ACC112 (cell line): ENCODE data around the gene RANBP3L.

Experiments
- H2AFZ ChIP-seq: fragments of 200-600 bp; sonication (generic); one replicate; pipeline ENCODE4 v1.6.0; 2017; ENCODE audit warnings: antibody characterized with exemption, low read length; ENCODE audit not compliant: unreplicated experiment
- H3K27ac ChIP-seq: fragments of 200-600 bp; sonication (generic); 2 replicates; pipeline ENCODE4 v1.5.1; 2014; ENCODE audit warnings: low read depth, mild to moderate bottlenecking, antibody characterized with exemption, low read length, moderate library complexity
- H3K27me3 ChIP-seq: fragments of 200-600 bp; sonication (generic); 2 replicates; pipeline ENCODE4 v1.6.1; 2014; ENCODE audit warnings: mild to moderate bottlenecking, antibody characterized with exemption, low read length, moderate library complexity, mixed read lengths; ENCODE audit not compliant: insufficient read depth
- H3K36me3 ChIP-seq: fragments of 200-600 bp; sonication (generic); 2 replicates; pipeline ENCODE4 v1.6.1; 2016; ENCODE audit warnings: mild to moderate bottlenecking, antibody characterized with exemption, low read length, moderate library complexity, mixed read lengths; ENCODE audit not compliant: insufficient read depth
- H3K4me1 ChIP-seq: fragments of 200-600 bp; sonication (generic); one replicate; pipeline ENCODE4 v1.6.1; 2016; ENCODE audit warnings: low read length, mixed read lengths; ENCODE audit not compliant: insufficient read depth, unreplicated experiment, control insufficient read depth
- H3K4me3 ChIP-seq: fragments of 200-600 bp; sonication (generic); 2 replicates; pipeline ENCODE4 v1.5.1; 2014; ENCODE audit warnings: mild to moderate bottlenecking, low read depth, low read length
- H3K79me2 ChIP-seq: fragments of 200-600 bp; sonication (generic); one replicate; pipeline ENCODE4 v1.6.0; 2016; ENCODE audit warnings: low read length; ENCODE audit not compliant: control insufficient read depth, unreplicated experiment, insufficient read depth

Gene RANBP3L

DNA sequence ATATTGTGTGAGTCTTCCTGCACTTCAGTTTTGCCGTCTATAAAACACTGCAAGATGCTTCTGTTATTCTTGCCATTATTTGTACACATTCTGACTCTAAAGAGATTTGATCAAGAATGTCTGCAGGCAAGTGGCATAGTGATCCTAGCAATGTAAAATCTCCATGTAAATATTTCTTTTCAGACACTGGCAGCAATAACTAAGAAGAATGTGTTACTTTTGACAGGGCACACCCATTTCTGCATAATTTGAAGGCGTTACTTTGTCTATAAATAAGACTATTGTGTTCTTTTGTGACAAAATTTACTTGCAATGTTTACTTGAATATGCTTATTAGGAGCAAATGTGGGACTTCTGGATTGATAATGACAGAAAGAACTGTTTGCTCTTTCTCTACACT, 20.1 kb downstream of the RANBP3L start:
- Histone ChIP-seq H3K79me2 (no peaks in the 10 kb centered on the region), H3K4me3 (no peak overlapping the region), H3K4me1 (peaks cover 25% of the 10 kb centered on the region), H3K36me3 (no peaks in the 10 kb centered on the region), H3K27ac (no peak overlapping the region), H2AFZ (no peak overlapping the region), H3K27me3 (no peaks in the 10 kb centered on the region)

DNA sequence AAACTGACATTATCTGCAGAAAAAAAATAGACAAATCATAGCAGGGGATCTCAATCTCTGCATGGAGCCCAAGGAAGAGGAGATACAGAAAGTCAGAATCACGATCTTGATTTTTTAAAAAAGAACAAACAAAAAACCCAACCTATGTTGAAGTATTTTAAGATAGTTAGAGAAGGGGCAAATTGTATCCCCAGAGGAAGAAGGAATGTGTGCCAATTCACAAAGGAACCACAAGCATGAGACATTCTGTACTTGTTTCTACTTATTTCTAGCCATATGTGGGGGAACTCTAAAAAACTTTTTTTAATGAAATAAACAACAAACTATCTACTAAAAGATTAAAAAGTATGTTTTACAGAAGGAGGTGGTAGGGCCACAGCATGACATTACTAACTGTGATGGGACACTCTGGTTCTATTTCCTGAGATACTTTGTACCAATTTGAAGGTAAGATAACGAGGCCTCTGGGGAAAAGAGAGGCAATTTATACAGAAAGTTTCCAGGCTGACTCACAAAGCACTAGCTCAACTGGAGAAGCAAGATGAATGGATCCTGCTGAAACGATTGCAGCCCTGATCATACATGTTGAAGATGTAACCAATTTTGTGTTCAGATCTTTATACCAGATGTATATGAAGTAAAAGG, 22.5 kb downstream of the RANBP3L start:
- Histone ChIP-seq H3K4me3 (peak overlapping the region; percentile 28), H3K27me3 (no peaks in the 10 kb centered on the region), H3K27ac (peak overlapping the region; percentile 21), H3K36me3 (no peaks in the 10 kb centered on the region), H3K4me1 (peaks cover 27% of the 10 kb centered on the region), H3K79me2 (no peaks in the 10 kb centered on the region), H2AFZ (peak overlapping the region; percentile 77)

DNA sequence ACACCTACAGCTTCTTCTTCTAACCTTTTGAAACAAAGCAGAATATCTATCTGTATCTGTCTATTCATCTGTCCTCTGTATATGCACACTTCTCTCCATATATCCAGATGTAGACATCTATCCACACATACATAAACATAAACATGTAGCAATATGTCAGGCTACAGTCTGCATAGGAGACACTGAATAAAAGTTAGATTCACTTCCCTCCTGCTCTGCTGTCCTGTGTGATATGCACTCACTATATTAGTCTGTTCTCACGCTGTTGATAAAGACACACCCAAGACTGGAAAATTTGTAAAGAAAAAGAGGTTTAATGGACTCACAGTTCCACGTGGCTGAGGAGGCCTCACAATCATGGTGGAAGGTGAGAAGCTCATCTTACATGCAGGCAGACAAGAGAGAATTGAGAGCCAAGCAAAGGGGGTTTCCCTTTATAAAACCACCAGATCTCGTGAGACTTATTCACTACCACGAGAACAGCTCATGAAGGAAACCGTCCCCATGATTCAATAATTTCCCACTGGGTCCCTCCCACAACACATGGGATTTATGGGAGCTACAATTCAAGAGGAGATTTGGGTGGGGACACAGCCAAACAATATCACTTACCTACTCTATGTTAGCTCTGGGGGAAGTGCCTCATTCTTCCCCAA, 24.1 kb downstream of the RANBP3L start:
- Histone ChIP-seq H3K27ac (no peak overlapping the region), H2AFZ (no peak overlapping the region), H3K79me2 (no peaks in the 10 kb centered on the region), H3K4me1 (peaks cover 31% of the 10 kb centered on the region), H3K4me3 (no peak overlapping the region), H3K36me3 (no peaks in the 10 kb centered on the region), H3K27me3 (no peaks in the 10 kb centered on the region)

DNA sequence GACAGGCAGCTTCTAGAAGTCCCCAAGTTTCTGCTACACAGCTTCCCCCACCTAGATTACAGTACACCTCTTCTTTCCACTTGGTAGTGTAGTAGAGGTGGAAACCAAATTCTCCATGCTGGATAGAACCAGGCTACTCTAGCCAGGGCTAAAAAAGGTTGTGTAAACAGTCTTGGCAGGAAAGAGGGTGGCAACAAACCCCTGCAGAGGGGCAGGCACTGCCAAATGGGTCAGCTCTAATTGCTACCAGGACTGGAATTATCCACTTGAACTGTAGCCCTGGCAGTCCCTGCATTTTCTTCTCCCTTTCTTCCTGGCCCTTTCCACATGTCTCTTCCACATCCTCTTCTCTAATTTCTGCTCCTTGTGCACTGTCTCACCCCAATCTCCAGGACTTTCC, 24.8 kb downstream of the RANBP3L start:
- H3K4me3 ChIP-seq = no peak overlapping the region
- peaks cover 31% of the 10 kb centered on the region for H3K4me1 ChIP-seq
- no peaks in the 10 kb centered on the region for H3K27me3 ChIP-seq
- no peaks in the 10 kb centered on the region for H3K79me2 ChIP-seq
- H2AFZ ChIP-seq = no peak overlapping the region
- H3K27ac ChIP-seq = no peak overlapping the region
- no peaks in the 10 kb centered on the region for H3K36me3 ChIP-seq

DNA sequence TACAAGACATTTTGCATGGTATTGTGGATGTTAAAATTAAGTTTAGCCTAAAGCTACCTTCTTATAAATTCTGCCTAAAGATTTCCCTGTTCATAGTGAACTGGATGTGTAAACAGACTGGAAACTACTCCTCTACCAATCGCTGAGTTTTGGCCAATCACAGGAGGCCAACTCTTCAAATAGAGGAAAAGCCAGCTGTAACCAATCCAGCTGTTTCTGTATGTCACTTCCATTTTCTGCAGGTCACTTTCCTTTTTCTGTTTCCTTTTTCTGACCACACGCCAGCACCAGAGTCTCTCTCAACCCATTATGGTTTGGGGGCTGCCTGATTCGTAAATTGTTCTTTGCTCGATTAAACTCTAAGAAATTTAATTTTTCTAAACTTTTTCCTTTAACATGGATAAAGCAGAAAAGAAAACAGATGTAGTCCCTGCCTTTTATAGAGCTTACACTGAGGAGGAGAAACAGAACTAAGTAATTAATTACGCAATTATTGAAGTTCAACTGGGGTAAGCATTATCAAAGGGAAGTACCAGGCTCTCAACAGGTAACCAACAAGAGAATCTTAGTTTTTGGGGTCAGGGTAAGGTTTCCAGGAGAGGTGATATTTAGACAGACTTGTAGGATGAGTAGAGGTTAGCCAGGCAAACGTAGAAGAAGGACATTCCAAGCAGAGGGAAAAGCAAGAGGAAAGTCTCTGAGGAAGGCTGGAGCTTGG, 27.7 kb downstream of the RANBP3L start:
- Histone ChIP-seq H3K27me3 (no peaks in the 10 kb centered on the region), H3K4me3 (no peak overlapping the region), H2AFZ (peak overlapping the region; percentile 10), H3K4me1 (peaks cover 18% of the 10 kb centered on the region), H3K36me3 (no peaks in the 10 kb centered on the region), H3K27ac (no peak overlapping the region), H3K79me2 (no peaks in the 10 kb centered on the region)

DNA sequence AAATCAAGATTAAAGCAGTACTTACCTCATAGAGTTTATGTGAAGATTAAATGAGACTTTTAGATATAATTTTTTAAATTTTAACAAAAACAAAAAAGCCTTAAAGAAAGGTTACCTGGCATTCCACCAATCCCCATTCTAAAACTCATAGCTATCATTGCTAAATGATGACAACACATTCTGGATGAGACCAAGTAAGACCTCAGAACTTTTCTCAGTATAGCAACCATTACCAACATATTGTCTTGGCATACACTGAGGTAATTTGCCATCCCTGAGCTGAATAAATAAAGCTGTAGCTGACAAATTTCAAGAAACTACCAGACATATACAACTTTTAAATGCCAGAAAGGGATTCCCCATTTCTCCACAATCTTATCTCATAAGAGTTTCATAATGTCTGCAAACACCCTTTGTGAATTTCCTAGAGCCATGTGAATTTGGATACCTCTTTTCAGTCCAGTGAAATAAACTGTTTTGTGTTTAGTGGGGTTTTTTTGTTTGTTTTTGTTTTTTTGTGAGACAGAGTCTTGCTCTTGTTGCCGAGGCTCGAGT, 29.5 kb downstream of the RANBP3L start:
- peaks cover 9% of the 10 kb centered on the region for H3K4me1 ChIP-seq
- H3K4me3 ChIP-seq = no peak overlapping the region
- no peak overlapping the region for H3K27ac ChIP-seq

DNA sequence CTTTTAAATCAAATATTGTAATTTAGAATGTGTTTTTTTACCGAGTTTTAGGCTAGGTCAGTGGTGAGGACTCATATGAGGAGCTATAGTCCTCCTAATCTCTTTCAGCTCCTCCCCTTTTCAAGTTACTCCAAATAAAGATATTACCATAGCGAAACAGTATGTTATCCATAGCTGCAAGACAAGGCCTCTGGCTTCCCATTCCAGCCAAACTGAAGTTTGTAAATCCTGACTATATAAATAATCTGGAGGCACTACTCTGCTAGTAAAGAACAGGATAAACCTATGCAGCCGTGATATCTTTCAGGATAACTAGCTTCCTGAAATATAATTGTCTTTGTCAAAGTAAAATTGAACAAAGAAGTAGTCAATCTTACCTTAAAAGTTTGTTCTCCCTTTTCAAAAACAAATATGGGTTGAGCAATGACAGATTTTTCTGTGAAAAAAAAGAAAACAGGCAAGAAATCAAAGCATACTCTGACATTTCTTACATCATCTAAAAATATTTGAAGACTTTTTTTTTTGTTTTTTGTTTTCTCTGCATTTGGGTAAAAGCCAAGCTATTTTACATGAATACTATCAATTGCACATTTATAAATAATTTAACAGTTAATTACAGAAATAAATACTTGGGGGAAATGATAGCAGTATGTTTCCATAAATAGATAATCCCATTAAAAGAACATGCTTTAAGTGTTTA, 30.7 kb downstream of the RANBP3L start:
- no peaks in the 10 kb centered on the region for H3K79me2 ChIP-seq
- H2AFZ ChIP-seq = no peak overlapping the region
- H3K36me3 ChIP-seq = no peaks in the 10 kb centered on the region
- no peak overlapping the region for H3K27ac ChIP-seq
- no peaks in the 10 kb centered on the region for H3K27me3 ChIP-seq
- no peak overlapping the region for H3K4me3 ChIP-seq
- peaks cover 6% of the 10 kb centered on the region for H3K4me1 ChIP-seq

More for the DNA sequence above, 29.5 kb downstream of the RANBP3L start:
- Histone ChIP-seq H3K27me3 (no peaks in the 10 kb centered on the region), H3K79me2 (no peaks in the 10 kb centered on the region), H2AFZ (no peak overlapping the region), H3K36me3 (no peaks in the 10 kb centered on the region)

DNA sequence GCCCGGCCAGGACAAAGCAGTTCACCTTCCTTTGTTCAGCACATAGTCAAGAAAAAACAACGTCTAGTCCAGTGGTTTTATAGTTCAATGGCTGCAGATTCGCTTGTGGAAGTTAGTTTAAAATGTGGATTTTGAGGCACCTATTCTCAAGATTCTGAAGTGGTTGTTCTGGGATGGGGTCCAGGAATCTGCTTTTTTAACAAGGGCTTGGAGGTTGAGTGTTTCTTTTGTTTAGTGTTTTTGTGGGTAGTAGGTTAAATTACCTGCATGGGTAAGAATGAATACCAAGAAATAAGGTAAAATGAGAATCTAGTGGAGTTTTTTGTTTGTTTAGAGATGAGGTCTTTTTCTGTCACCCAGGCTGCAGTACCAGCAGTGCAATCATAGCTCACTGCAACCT, 31.5 kb downstream of the RANBP3L start:
- no peak overlapping the region for H3K4me3 ChIP-seq
- H3K36me3 ChIP-seq = no peaks in the 10 kb centered on the region
- H2AFZ ChIP-seq = no peak overlapping the region
- H3K27ac ChIP-seq = no peak overlapping the region
- no peaks in the 10 kb centered on the region for H3K27me3 ChIP-seq
- no peaks in the 10 kb centered on the region for H3K79me2 ChIP-seq
- peaks cover 6% of the 10 kb centered on the region for H3K4me1 ChIP-seq

DNA sequence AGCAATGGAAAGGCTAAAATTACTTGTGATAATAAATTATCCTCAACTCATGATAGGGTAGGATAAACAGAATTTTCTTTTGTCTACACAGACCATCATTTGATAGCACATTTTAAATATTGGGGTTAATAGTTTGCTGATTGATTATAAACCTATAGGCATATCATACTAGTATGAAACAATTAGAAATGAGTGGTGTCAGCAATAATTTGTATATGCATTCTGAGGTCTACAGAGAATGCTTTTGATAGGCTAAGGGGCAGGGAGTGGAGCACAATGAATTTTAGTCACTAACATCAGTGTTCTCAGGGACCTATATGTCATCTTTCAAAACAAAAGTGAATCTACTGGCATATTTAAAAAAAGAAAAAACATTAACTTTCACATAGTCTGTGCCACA, 32.2 kb downstream of the RANBP3L start:
- Histone ChIP-seq H3K36me3 (no peaks in the 10 kb centered on the region), H3K27me3 (no peaks in the 10 kb centered on the region), H3K4me1 (peaks cover 6% of the 10 kb centered on the region), H3K4me3 (no peak overlapping the region), H3K27ac (no peak overlapping the region), H2AFZ (no peak overlapping the region), H3K79me2 (no peaks in the 10 kb centered on the region)

DNA sequence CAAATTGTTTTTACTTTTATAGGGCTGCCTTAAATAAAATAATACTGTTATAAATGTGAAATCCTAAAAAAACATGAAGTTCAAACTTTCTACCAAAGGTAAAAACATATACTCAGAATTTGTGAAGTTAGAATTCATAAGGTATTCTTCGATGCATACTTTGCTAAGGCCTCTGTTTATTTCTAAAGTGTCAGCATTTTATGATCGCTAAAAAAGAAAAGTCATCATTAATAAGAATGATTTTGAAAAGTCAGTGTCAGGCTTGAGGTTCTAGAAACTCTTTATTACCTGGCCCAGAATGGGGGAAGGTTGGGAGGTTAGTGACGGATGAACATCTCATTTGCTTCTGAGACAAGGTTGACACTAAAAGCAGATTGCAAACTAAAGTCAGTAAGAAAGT, 33.8 kb downstream of the RANBP3L start:
- H3K4me3 ChIP-seq = no peak overlapping the region
- H3K36me3 ChIP-seq = no peaks in the 10 kb centered on the region

More for the DNA sequence above, 33.8 kb downstream of the RANBP3L start:
- Histone ChIP-seq H3K27me3 (no peaks in the 10 kb centered on the region), H3K79me2 (no peaks in the 10 kb centered on the region), H3K27ac (no peak overlapping the region), H2AFZ (no peak overlapping the region), H3K4me1 (no peaks in the 10 kb centered on the region)
